HG03378 (cell line): ENCODE data around the gene SEBOX.
"Not testable (repeated sequence)": the region's sequence is repeated elsewhere in the genome, so short reads cannot be mapped to it uniquely, and the experiment has no call there.

Experiments
- ATAC-seq: cut with Tn5 transposase; IDR thresholded peaks from one replicate; pipeline ENCODE4 v1.9.1; 2021; ENCODE audit warnings: mild to moderate bottlenecking, moderate library complexity; ENCODE audit not compliant: unreplicated experiment

Gene SEBOX

GRCh38 chr17:28342313-28342712 is 22.7 kb downstream of the SEBOX start:
- ATAC-seq: no peak

GRCh38 chr17:28341516-28341915 is 23.5 kb downstream of the SEBOX start:
- ATAC-seq: no peak

- no peak for ATAC-seq
These were observed 24.6 kb downstream of the SEBOX start for GRCh38 chr17:28340374-28340773.

- ATAC-seq: no peak
These were observed 25.6 kb downstream of the SEBOX start for GRCh38 chr17:28339431-28339830.

GRCh38 chr17:28338769-28339212 is 26.2 kb downstream of the SEBOX start:
- ATAC-seq: not testable (repeated sequence)

GRCh38 chr17:28338056-28338768 is 26.8 kb downstream of the SEBOX start:
- no peak for ATAC-seq

GRCh38 chr17:28335959-28336871 is 28.8 kb downstream of the SEBOX start:
- ATAC-seq: no peak

GRCh38 chr17:28335201-28335958 is 29.6 kb downstream of the SEBOX start, which contains the start of the genes IFT20 and TNFAIP1:
IFT20 (minus strand) TSS chr17:28335472; CDS start chr17:28331985, 3,487 bp downstream.
TNFAIP1 (plus strand) TSS chr17:28335761; CDS start chr17:28339522, 3,761 bp downstream.
- ATAC-seq: peak; percentile 95

- ATAC-seq: no peak
These were observed 30.3 kb downstream of the SEBOX start for GRCh38 chr17:28334666-28335200.

- ATAC-seq: no peak
These were observed 30.8 kb downstream of the SEBOX start for GRCh38 chr17:28334171-28334570.

- ATAC-seq: no peak
These were observed 31.8 kb downstream of the SEBOX start for GRCh38 chr17:28333083-28333746.

- ATAC-seq: no peak
These were observed 33.0 kb downstream of the SEBOX start for GRCh38 chr17:28331891-28332420.

- no peak for ATAC-seq
These were observed 34.3 kb downstream of the SEBOX start for GRCh38 chr17:28330671-28331070.

- no peak for ATAC-seq
These were observed 36.7 kb downstream of the SEBOX start for GRCh38 chr17:28328325-28328724.

GRCh38 chr17:28327709-28328108 is 37.3 kb downstream of the SEBOX start:
- ATAC-seq: no peak

- ATAC-seq: no peak
These were observed 37.9 kb downstream of the SEBOX start for GRCh38 chr17:28327031-28327607.

GRCh38 chr17:28326114-28326513 is 38.9 kb downstream of the SEBOX start:
- no peak for ATAC-seq

GRCh38 chr17:28325211-28325610 is 39.8 kb downstream of the SEBOX start:
- ATAC-seq: no peak

GRCh38 chr17:28324781-28325180 is 40.2 kb downstream of the SEBOX start:
- ATAC-seq: no peak
